Measurements from ENCODE around the gene NHERF1.

NHERF1 gene

GRCh38 chr17:74815550-74816370 lies 67.3 kb downstream of the NHERF1 start:
- no peak for DNase-seq

GRCh38 chr17:74816905-74817620 lies 68.6 kb downstream of the NHERF1 start:
- intact Hi-C loops (cut with DNase I) = no loop called here
- no peak for DNase-seq

More at GRCh38 chr17:74815550-74816370, 67.3 kb downstream of the NHERF1 start:
- intact Hi-C loops (cut with DNase I) = no loop called here

GRCh38 chr17:74818291-74818938 lies 70.0 kb downstream of the NHERF1 start:
- intact Hi-C loops (cut with DNase I) = no loop called here
- no peak for DNase-seq
